SU-DHL-6 (cell line): ENCODE results near the gene CYB561A3.

Experiments used
- CTCF ChIP-seq: fragments of 200-600 bp; sonication (generic); IDR thresholded peaks from one replicate; pipeline ENCODE4 v1.5.1; 2017; ENCODE audit warnings: antibody characterized with exemption, mild to moderate bottlenecking, low read length, moderate library complexity; ENCODE audit not compliant: insufficient read depth, poor library complexity, severe bottlenecking
- EZH2phosphoT487 ChIP-seq: fragments of 200-600 bp; sonication (generic), shearing (Covaris generic); conservative IDR thresholded peaks from 2 replicates; pipeline ENCODE4 v1.6.1; 2018; ENCODE audit warnings: mild to moderate bottlenecking, antibody characterized with exemption, low read length, moderate library complexity, mixed read lengths

DNA sequence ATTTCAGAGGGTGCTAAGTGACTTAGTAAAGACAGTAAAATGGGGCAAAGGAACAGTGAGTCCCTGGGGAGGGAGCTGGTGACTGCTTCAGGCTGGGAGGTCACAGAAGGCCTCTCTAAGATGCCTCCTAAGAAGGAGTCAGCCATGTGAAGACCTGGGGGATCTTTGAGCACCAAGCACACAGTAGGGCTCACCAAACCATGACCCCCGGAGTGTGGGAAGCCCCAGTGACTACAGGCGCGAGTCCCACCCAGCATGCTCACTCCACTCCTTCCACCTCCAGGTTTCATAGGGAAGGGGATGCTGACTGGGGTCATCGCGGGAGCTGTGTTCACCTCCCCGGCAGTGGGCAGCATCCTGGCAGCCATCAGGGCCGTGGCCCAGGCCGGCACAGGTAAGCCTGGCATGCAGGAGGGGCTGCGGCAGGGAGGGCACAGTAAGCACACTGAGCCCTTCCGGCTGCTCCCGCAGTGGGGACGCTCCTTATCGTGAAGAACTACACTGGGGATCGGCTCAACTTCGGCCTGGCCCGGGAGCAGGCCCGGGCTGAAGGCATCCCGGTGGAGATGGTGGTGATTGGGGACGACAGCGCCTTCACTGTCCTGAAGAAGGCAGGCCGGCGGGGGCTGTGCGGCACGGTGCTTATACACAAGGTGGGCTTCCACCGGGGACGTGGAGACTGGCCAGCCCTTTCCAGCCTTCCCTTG is 22.7 kb downstream of the CYB561A3 start:
- no peak for TF ChIP-seq CTCF
- no peak for TF ChIP-seq EZH2phosphoT487
